Lung (tissue), 12 donors: ENCODE results near the gene ANKRD17. TPM values are rescaled to one million over a fixed set of nuclear protein-coding genes. Genes with fewer than 3 reads are reported as not detected.

ENCODE experiments used
- ATAC-seq: fragments of 200-7000 bp; cut with Tn5 transposase; one replicate; pipeline ENCODE4 v1.9.1; 2020; ENCODE audit warnings: moderate number of reproducible peaks; ENCODE audit not compliant: insufficient read depth, low FRiP score
- DNase-seq, 3 donors: peaks; one replicate each; pipeline ENCODE4 v3.0.0-alpha.2; 2013 to 2017
- H3K27ac ChIP-seq, 2 donors: one replicate each; pipeline ENCODE4 v1.5.1; 2013; ENCODE audit warnings: mild to moderate bottlenecking in 2 of 2, moderate library complexity in 2 of 2, control low read depth in 1 of 2, inconsistent platforms in 1 of 2, low read depth in 1 of 2, low read length in 1 of 2
- H3K27me3 ChIP-seq, 3 donors: one replicate each; pipeline ENCODE4 v1.5.1; 2013; ENCODE audit warnings: low read length in 2 of 3; ENCODE audit not compliant: control insufficient read depth in 3 of 3, insufficient read depth in 3 of 3
- H3K36me3 ChIP-seq, 4 donors: one replicate each; pipeline ENCODE4 v1.5.1; 2013; ENCODE audit warnings: low read length in 4 of 4, mild to moderate bottlenecking in 1 of 4, moderate library complexity in 1 of 4; ENCODE audit not compliant: control insufficient read depth in 4 of 4, insufficient read depth in 4 of 4
- H3K4me1 ChIP-seq, 5 donors: one replicate each; pipeline ENCODE4 v1.5.1; 2013; ENCODE audit warnings: low read length in 5 of 5, mild to moderate bottlenecking in 2 of 5, moderate library complexity in 1 of 5; ENCODE audit not compliant: control insufficient read depth in 5 of 5, insufficient read depth in 5 of 5
- H3K4me3 ChIP-seq: one replicate; pipeline ENCODE4 v1.5.1; 2013; ENCODE audit warnings: mild to moderate bottlenecking, control low read depth, moderate library complexity
- H3K9ac ChIP-seq, 2 donors: one replicate each; pipeline ENCODE4 v1.5.1; 2013; ENCODE audit warnings: low read length in 2 of 2, control low read depth in 1 of 2; ENCODE audit not compliant: insufficient read depth in 1 of 2
- H3K9me3 ChIP-seq, 4 donors: one replicate each; pipeline ENCODE4 v1.5.1; 2013; ENCODE audit warnings: low read length in 3 of 4, mild to moderate bottlenecking in 1 of 4, moderate library complexity in 1 of 4; ENCODE audit not compliant: control insufficient read depth in 4 of 4, insufficient read depth in 3 of 4
- WGBS, 2 donors: extraction: QIAGEN DNeasy Blood & Tissue Kit; methylation state at CpG; one replicate each; pipeline ENCODE4 v1.1.7; 2013; 5-methylcytosine and 5-hydroxymethylcytosine counted together
- polyA plus RNA-seq, 2 donors: library from polyadenylated mRNA; stranded (reverse); fragments of 200-250 nt; gene quantifications; one replicate each; pipeline ENCODE4 v1.2.1, GENCODE V29; 2013
- total RNA-seq, 2 donors: library from RNA; depleted of rRNA in 1 of 2; stranded (reverse); fragments of >200 nt in 1 of 2; gene quantifications; one replicate each; pipeline ENCODE4 v1.2.1, GENCODE V29; 2014 to 2021
- TF ChIP-seq, protein P1 (sequence below): IDR thresholded peaks from 2 replicates; pipeline ENCODE4 v1.5.1; 2012; ENCODE audit warnings: mild to moderate bottlenecking; ENCODE audit errors: control extremely low read depth, extremely low read depth
- donor health status: control.
- donor health status: control.
- donor health status: Bipolar disorder and iron deficiency.
- donor health status: healthy.
- donor health status: DM: yes; HTN: yes; CAD: no.

Gene ANKRD17
- total and polyA plus RNA-seq, 4 donors = 7.8 to 74.4 (median 31.7) TPM

- H3K9me3 ChIP-seq = no peaks in the 10 kb centered on the region
- no peak overlapping the region for H3K4me3 ChIP-seq
- TF ChIP-seq, protein P1, sequence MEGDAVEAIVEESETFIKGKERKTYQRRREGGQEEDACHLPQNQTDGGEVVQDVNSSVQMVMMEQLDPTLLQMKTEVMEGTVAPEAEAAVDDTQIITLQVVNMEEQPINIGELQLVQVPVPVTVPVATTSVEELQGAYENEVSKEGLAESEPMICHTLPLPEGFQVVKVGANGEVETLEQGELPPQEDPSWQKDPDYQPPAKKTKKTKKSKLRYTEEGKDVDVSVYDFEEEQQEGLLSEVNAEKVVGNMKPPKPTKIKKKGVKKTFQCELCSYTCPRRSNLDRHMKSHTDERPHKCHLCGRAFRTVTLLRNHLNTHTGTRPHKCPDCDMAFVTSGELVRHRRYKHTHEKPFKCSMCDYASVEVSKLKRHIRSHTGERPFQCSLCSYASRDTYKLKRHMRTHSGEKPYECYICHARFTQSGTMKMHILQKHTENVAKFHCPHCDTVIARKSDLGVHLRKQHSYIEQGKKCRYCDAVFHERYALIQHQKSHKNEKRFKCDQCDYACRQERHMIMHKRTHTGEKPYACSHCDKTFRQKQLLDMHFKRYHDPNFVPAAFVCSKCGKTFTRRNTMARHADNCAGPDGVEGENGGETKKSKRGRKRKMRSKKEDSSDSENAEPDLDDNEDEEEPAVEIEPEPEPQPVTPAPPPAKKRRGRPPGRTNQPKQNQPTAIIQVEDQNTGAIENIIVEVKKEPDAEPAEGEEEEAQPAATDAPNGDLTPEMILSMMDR = no peak
- WGBS, 2 donors = 93 to 97% methylated on average over 2 of the region's 2 CpGs
- ATAC-seq = no peak
- no peak overlapping the region for H3K27ac ChIP-seq
- peaks cover 3 to 9% (median 7%) of the 10 kb centered on the region in 4 donors for H3K36me3 ChIP-seq
- H3K27me3 ChIP-seq = no peaks in the 10 kb centered on the region
- DNase-seq = no peak
- no peak overlapping the region for H3K9ac ChIP-seq
- H3K4me1 ChIP-seq = peaks cover 0 to 13% (median 0%) of the 10 kb centered on the region in 5 donors
Measured at GRCh38 chr4:73066928-73067327, 191.7 kb downstream of the ANKRD17 start.

DNA sequence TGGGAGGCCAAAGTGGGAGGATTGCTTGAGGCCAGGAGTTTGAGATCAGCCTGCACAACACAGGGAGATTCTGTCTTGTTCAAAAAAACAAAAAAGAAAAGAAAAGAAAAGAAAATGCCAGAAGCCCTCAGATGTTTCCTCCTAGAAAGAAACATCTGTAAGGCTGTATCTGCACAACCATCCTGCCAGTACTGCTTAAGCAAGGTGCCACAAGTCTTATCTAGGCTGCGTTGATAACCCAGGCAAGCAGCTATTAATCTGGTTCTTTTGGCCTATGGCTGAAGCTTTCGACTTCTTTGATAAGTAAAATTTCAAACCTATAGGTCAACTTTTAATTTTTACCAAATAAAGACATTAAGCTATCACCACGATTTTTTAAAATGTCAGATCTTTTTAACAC lies 192.2 kb downstream of the ANKRD17 start:
- Histone ChIP-seq H3K4me3 (no peak overlapping the region), H3K27me3 (no peaks in the 10 kb centered on the region), H3K4me1 (peaks cover 0 to 13% (median 0%) of the 10 kb centered on the region in 5 donors), H3K9me3 (no peaks in the 10 kb centered on the region), H3K27ac (no peak overlapping the region), H3K36me3 (peaks cover 3 to 12% (median 9%) of the 10 kb centered on the region in 4 donors), H3K9ac (no peak overlapping the region)
- ATAC-seq = no peak
- TF ChIP-seq, protein P1 = no peak
- WGBS, 2 donors = 91 to 95% methylated on average over 3 of the region's 3 CpGs
- no peak for DNase-seq

DNA sequence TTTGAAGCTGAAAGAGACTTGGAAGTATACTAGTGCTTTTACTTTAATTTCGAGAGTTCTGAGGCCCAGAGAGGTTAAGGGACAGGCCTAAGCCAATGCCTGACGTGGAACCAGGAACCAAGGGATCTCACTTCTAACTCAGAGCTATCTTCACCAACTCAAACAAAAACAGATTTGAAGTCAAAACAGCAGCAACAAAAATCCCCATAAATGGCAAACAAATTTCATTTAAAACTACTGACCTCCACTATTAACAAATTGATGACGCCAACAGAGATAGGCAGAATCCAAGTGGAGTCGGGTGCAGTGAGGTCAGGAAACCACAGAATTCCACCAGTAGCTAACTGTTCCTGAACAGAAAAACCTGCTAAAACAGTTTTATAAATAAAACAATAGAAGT lies 194.1 kb downstream of the ANKRD17 start:
- 79 to 85% methylated on average over 4 of the region's 4 CpGs for whole genome bisulfite sequencing, 2 donors
- TF ChIP-seq, protein P1 = no peak
- peaks cover 6 to 28% (median 13%) of the 10 kb centered on the region in 4 donors for H3K36me3 ChIP-seq
- ATAC-seq (no peak), DNase-seq (no peak)
- H3K9me3 ChIP-seq = no peaks in the 10 kb centered on the region
- H3K27me3 ChIP-seq = no peaks in the 10 kb centered on the region
- no peak overlapping the region for H3K4me3 ChIP-seq
- H3K4me1 ChIP-seq = peaks cover 0 to 7% (median 0%) of the 10 kb centered on the region in 5 donors
- H3K27ac ChIP-seq = no peak overlapping the region
- no peak overlapping the region for H3K9ac ChIP-seq
